Skeletal muscle tissue (tissue), 4 donors: ENCODE results near the gene NUDT16L1. TPM values are rescaled to one million over a fixed set of nuclear protein-coding genes. Genes with fewer than 3 reads are reported as not detected.

Experiments used
- H3K27ac ChIP-seq: one replicate; pipeline ENCODE4 v1.7.0; 2013; ENCODE audit warnings: mild to moderate bottlenecking, low read depth, low read length, inconsistent platforms
- H3K27me3 ChIP-seq, 3 donors: one replicate each; pipeline ENCODE4 v1.7.0; 2013; ENCODE audit warnings: low read length in 3 of 3; ENCODE audit not compliant: control insufficient read depth in 3 of 3, insufficient read depth in 3 of 3
- H3K36me3 ChIP-seq, 3 donors: one replicate each; pipeline ENCODE4 v1.7.0; 2013; ENCODE audit warnings: low read length in 3 of 3; ENCODE audit not compliant: control insufficient read depth in 3 of 3, insufficient read depth in 3 of 3
- H3K4me1 ChIP-seq, 3 donors: one replicate each; pipeline ENCODE4 v1.7.0; 2013; ENCODE audit warnings: low read length in 3 of 3, mild to moderate bottlenecking in 3 of 3; ENCODE audit not compliant: control insufficient read depth in 3 of 3, insufficient read depth in 3 of 3
- H3K4me3 ChIP-seq, 3 donors: one replicate each; pipeline ENCODE4 v1.7.0; 2013; ENCODE audit warnings: low read length in 3 of 3
- H3K9ac ChIP-seq, 3 donors: one replicate each; pipeline ENCODE4 v1.7.0; 2013; ENCODE audit warnings: low read length in 3 of 3, mild to moderate bottlenecking in 3 of 3, moderate library complexity in 2 of 3, low read depth in 1 of 3
- H3K9me3 ChIP-seq, 3 donors: one replicate each; pipeline ENCODE4 v1.7.0; 2013; ENCODE audit warnings: low read length in 3 of 3; ENCODE audit not compliant: control insufficient read depth in 3 of 3
- total RNA-seq: library from RNA; depleted of rRNA; stranded (reverse); fragments of >200 nt; gene quantifications from one replicate; pipeline ENCODE4 v1.2.3, GENCODE V29; 2014
- donor health status: Osteomylitis.

Gene NUDT16L1
- total RNA-seq, 1 donor from 2014 or later, result 28.2 TPM

- H3K4me3 ChIP-seq, result no peak overlapping the region
Measured at GRCh38 chr16:4701791-4702465, 8.6 kb downstream of the NUDT16L1 start.

DNA sequence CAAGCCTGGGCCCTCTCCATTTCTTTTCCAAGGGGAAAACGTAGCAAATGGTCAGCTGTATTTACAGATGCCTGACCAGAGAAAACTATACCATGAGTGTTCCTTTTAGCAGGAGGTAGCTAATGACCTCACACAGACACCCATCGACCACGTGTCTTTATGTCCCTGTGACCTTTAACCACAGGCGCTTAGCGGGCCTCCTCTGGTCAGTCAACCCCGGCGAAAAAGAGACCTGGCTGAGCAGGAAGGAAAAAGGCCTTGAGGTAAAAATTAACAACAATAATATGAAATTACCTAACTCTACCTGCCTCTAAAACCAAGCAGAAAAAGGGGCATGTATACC, 9.1 kb downstream of the NUDT16L1 start:
- no peak overlapping the region for H3K4me3 ChIP-seq
- peaks cover 53 to 66% (median 58%) of the 10 kb centered on the region in 3 donors for H3K36me3 ChIP-seq
- H3K27ac ChIP-seq, result no peak overlapping the region
- H3K4me1 ChIP-seq, result no peaks in the 10 kb centered on the region
- H3K27me3 ChIP-seq, result no peaks in the 10 kb centered on the region
- no peaks in the 10 kb centered on the region for H3K9me3 ChIP-seq
- no peak overlapping the region for H3K9ac ChIP-seq

More at GRCh38 chr16:4701791-4702465, 8.6 kb downstream of the NUDT16L1 start:
- no peaks in the 10 kb centered on the region for H3K4me1 ChIP-seq
- no peak overlapping the region for H3K27ac ChIP-seq
- H3K9ac ChIP-seq, result no peak overlapping the region
- no peaks in the 10 kb centered on the region for H3K9me3 ChIP-seq
- peaks cover 55 to 67% (median 60%) of the 10 kb centered on the region in 3 donors for H3K36me3 ChIP-seq
- H3K27me3 ChIP-seq, result no peaks in the 10 kb centered on the region

DNA sequence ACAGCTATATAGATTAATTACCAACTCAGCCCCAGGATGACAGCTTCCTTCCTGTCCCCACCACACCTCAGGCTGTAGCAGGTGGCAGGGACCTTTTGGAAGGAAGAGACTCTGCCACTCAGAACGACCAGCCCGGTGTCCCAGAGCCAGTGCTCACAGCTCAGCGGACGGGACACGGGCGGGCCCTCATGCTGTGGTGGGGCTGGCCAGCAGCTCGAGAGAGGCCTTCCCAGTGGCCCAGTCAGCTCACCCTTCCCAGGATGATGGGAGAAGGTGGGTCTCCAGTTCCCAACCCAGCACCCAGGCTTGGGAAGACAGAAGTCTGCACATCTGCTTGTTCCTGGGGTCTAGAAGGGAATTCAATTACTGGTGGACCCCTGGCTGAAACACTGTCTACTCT, 10.5 kb downstream of the NUDT16L1 start:
- Histone ChIP-seq H3K27ac (no peak overlapping the region), H3K4me1 (no peaks in the 10 kb centered on the region), H3K9me3 (no peaks in the 10 kb centered on the region), H3K4me3 (no peak overlapping the region), H3K9ac (no peak overlapping the region), H3K27me3 (no peaks in the 10 kb centered on the region), H3K36me3 (peaks cover 46 to 59% (median 53%) of the 10 kb centered on the region in 3 donors)

DNA sequence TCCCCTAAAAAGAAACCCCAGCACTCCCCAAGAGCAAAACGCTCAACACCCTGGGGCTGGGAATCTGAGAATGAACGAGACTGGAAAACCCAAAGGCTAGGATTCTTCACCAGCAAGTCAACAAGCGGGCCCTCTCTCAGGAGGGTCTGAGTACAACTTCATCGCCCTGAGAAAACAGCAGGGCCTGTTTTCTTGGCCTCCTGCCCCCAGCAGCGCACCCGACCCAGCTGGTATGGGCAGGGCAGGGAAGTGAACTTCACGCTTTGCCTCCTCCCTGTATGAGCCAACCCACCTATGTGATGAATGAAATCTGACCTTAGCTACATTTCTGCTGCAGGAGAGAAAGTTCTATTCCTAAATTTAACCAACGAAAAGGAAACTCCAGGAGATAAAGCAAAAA, 11.1 kb downstream of the NUDT16L1 start:
- Histone ChIP-seq H3K9ac (no peak overlapping the region), H3K36me3 (peaks cover 40 to 54% (median 47%) of the 10 kb centered on the region in 3 donors), H3K4me3 (no peak overlapping the region), H3K27ac (no peak overlapping the region), H3K9me3 (no peaks in the 10 kb centered on the region), H3K27me3 (no peaks in the 10 kb centered on the region), H3K4me1 (no peaks in the 10 kb centered on the region)

GRCh38 chr16:4704913-4705312, 11.6 kb downstream of the NUDT16L1 start:
- no peaks in the 10 kb centered on the region for H3K27me3 ChIP-seq
- peaks cover 37 to 49% (median 44%) of the 10 kb centered on the region in 3 donors for H3K36me3 ChIP-seq
- H3K4me3 ChIP-seq, result no peak overlapping the region
- H3K9me3 ChIP-seq, result no peaks in the 10 kb centered on the region
- H3K9ac ChIP-seq, result no peak overlapping the region
- H3K4me1 ChIP-seq, result no peaks in the 10 kb centered on the region
- no peak overlapping the region for H3K27ac ChIP-seq

GRCh38 chr16:4706871-4707270, 13.5 kb downstream of the NUDT16L1 start:
- H3K9ac ChIP-seq, result peak overlapping the region in 1 of 3 donors; percentile 8
- H3K36me3 ChIP-seq, result peaks cover 20 to 37% (median 32%) of the 10 kb centered on the region in 3 donors
- H3K27me3 ChIP-seq, result no peaks in the 10 kb centered on the region
- H3K9me3 ChIP-seq, result no peaks in the 10 kb centered on the region
- no peaks in the 10 kb centered on the region for H3K4me1 ChIP-seq
- H3K27ac ChIP-seq, result no peak overlapping the region
- no peak overlapping the region for H3K4me3 ChIP-seq

- no peaks in the 10 kb centered on the region for H3K27me3 ChIP-seq
- no peaks in the 10 kb centered on the region for H3K9me3 ChIP-seq
- no peaks in the 10 kb centered on the region for H3K4me1 ChIP-seq
- H3K4me3 ChIP-seq, result no peak overlapping the region
- no peak overlapping the region for H3K9ac ChIP-seq
- no peak overlapping the region for H3K27ac ChIP-seq
- H3K36me3 ChIP-seq, result peaks cover 18 to 32% (median 29%) of the 10 kb centered on the region in 3 donors
Measured at GRCh38 chr16:4709481-4709880, 16.1 kb downstream of the NUDT16L1 start.

GRCh38 chr16:4713663-4714501, 20.5 kb downstream of the NUDT16L1 start:
- Histone ChIP-seq H3K4me1 (no peaks in the 10 kb centered on the region), H3K9me3 (no peaks in the 10 kb centered on the region), H3K27ac (no peak overlapping the region), H3K36me3 (peaks cover 11 to 21% (median 17%) of the 10 kb centered on the region in 3 donors), H3K27me3 (no peaks in the 10 kb centered on the region), H3K4me3 (no peak overlapping the region), H3K9ac (no peak overlapping the region)

- Histone ChIP-seq H3K36me3 (peaks cover 13 to 24% (median 21%) of the 10 kb centered on the region in 3 donors), H3K9ac (peak overlapping the region in 1 of 3 donors; percentile 25), H3K27me3 (no peaks in the 10 kb centered on the region), H3K4me3 (no peak overlapping the region), H3K4me1 (no peaks in the 10 kb centered on the region), H3K27ac (no peak overlapping the region), H3K9me3 (no peaks in the 10 kb centered on the region)
Measured at GRCh38 chr16:4714996-4715395, 21.6 kb downstream of the NUDT16L1 start.

DNA sequence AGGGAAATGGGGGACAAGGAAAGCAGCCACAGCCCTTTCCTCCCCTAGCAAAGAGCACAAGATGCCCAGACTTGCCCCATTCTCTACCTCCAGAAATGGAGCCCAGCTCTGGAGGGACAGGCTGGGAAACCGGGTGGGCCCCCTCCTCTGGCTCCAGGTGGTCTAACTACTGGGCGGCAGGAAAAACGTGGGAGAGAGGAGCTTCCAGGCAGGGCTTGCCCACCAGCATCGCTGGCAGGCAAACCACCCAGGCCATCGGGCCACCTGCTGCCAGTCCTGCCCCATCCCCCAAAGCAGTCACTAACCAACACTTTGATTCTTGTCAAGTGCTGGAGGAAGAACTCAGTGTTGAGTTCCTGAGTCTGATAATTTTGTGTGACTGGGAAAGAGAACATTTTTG, 25.1 kb downstream of the NUDT16L1 start:
- H3K4me3 ChIP-seq, result no peak overlapping the region
- no peaks in the 10 kb centered on the region for H3K9me3 ChIP-seq
- no peaks in the 10 kb centered on the region for H3K27me3 ChIP-seq
- H3K27ac ChIP-seq, result no peak overlapping the region
- peaks cover 20 to 21% (median 20%) of the 10 kb centered on the region in 3 donors for H3K36me3 ChIP-seq
- H3K9ac ChIP-seq, result no peak overlapping the region
- H3K4me1 ChIP-seq, result no peaks in the 10 kb centered on the region
